ENCODE measurements around the gene P2RY8.
"Not testable (repeated sequence)": the region's sequence is repeated elsewhere in the genome, so short reads cannot be mapped to it uniquely, and the experiment has no call there.

Gene P2RY8

DNA sequence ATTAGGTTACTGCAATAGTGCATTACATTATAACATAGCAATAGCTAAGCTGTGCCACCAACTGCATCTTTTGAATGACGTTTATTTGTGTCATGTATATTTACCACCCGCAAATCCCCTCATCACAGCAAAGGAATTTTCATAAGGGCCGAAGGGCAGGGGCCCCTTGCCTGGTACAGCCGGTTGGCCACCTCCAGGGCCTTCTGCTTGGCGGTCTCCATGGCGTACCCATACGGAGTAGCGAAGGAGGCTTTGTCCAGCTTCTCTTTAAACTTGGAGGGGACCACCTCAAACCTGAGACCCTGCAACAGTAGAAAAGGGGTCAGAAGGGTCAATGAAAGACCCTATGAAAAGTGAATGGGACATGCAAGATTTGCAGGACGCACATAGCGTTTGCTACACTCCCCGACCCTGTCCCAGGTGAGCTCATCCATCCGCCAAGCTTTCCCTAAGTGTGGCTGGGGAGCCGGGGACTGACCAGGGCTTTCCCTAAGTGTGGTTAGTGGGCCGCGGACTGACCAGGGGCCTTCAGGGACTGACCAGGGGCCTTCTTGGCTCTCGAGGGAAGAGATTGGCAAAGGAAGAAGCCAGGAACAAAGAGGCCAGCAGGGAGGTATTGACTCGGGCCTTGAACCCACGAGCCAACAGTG is 94.8 kb downstream of the P2RY8 start:
- FAIRE-seq: no peak

DNA sequence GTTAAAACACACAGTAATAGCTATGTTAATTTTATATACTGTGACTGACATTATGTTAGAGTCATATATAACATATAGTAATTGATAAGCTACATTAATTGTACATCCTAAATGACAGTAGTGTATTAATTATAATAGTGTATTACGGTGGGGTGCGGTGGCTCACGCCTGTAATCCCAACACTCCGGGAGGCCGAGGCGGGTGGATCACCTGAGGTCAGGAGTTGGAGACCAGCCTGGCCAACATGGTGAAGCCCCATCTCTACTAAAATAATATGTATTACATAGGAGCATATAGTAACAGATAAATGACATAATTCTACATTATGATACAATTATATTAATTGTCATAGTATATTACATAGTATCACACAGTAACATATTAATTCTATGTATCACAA is 96.5 kb downstream of the P2RY8 start:
- peak; percentile 56 for FAIRE-seq

DNA sequence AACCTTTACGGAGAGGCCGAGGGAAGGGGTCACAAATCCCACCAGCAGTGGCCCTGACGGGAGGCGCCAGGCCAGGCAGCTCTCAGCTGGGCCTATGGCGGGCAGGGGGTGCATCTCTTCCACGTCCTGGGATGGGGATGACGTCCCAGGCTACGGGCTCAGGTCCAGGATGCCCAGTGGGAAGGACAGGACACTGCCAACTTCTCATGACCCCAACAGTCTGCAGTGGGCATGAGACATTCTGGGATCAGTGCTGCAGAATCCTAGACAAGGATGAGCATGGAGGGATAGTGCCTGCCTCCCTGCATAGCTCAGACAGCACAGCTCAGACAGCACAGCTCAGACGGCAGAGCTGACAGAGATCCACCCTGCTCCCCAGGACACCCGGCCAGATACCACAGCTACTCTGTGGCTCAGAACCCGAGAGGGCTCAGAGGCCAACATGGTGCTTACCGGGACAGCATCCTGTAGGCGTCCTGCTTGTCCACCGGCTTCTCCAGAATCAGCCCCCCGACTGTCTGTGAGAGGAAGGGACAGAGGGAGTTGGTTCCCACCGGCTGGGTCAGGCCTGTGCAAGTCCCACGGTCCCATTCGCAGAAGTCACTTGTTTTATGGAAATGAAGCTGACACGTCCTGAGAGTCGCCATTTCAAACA is 101.6 kb downstream of the P2RY8 start:
- no peak for FAIRE-seq

DNA sequence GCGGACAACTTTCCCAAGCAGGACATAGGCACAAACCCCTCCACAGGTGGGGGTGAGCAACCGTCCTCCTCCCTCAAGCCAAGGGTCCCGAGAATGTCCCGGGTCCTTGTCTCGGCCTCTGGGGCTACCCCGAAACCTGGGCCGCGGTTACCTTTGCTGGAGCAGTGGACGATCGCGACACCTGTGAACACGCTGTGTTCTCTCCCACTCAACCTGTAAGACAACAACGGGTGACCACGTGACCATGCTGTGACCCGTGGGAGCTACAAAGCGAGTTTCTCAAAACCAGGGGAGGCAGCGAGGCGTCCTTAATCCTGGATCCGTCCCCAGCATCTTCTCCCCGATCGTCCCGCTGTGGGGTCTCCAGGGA is 102.1 kb downstream of the P2RY8 start:
- no peak for FAIRE-seq

DNA sequence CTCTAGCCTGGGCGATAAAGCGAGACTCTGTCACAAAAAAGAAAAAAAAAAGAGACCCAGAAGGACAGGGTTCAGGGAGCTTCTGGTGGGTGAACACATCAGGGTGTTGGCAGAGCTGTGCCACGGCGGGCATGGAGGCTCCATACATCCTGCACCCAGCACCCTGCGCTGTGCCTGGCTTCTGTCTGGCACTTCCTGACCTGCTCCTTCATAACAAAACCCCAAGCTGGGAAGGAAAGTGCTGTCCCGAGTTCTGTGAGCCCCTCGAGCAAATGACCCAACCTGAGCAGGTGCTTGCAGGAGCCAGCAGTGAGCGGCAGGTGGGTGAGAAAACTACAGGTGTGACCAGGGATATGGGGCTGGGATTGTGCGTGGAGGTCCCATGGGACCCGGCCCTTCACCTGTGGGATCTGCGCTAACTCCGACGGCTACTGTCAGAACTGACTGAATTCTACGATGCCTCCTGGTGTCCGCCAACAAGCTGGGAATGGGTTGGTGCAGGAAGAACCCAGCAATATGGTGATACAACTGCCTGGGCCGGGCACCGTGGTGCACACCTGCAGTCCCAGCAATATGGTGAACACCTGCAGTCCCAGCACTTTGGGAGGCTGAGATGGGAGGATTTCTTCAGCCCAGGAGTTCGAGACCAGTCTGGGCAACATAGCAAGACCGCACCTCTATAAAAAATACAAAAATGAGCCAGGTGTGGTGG is 103.2 kb downstream of the P2RY8 start:
- FAIRE-seq: no peak

DNA sequence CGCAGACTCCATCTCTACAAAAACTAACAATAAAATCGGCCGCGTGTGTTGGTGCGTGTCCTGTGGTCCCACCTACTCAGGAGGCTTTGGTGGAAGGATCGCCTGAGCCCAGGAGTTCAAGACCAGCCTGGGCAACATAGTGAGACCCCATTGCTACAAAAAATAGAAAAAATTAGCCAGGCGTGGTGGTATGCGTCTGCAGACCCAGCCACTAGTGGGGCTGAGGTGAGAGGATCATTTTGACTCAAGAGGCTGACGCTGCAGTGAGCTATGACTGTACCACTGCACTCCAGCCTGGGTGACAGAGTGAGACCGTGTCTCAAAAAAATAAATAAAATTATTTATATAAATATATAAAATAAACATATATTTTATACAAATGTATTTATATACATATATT is 106.5 kb downstream of the P2RY8 start:
- no peak for FAIRE-seq

DNA sequence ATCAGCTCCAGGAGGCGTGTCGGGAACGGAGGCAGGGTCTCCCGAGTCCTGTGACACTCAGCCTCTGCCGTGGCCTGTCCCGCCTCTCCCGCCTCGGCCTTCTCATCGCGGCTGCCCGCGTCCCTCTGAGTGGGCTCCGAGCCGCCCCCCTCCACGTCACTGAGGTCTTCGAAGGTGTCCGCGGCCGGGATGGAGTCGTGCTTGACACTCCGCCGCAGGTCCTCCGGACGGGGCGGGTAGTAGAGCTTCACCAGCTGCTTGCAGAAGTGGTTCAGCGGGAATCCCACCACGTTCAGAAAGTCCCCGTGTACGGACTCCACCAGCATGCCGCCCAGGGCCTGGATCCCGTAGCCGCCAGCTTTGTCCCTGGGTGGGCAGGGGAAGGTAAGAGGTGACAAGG is 109.2 kb downstream of the P2RY8 start:
- no peak for FAIRE-seq

DNA sequence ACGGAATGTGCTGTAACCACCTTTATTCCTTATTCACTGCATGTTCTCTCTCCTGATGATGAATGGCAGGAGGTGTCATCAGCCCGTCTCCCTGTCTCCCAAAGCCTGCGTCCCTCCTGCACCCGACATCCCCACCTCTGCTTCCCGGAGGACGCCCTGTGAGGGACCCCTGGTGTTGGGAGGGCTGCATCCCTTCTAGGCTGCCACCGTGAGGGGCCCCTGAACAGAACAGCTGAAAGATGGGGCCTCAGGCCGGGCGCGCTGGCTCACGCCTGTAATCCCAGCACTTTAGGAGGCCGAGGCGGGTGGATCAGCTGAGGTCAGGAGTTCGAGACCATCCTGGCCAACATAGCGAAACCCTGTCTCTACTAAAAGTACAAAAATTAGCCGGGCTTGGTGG is 110.7 kb downstream of the P2RY8 start:
- FAIRE-seq: not testable (repeated sequence)

DNA sequence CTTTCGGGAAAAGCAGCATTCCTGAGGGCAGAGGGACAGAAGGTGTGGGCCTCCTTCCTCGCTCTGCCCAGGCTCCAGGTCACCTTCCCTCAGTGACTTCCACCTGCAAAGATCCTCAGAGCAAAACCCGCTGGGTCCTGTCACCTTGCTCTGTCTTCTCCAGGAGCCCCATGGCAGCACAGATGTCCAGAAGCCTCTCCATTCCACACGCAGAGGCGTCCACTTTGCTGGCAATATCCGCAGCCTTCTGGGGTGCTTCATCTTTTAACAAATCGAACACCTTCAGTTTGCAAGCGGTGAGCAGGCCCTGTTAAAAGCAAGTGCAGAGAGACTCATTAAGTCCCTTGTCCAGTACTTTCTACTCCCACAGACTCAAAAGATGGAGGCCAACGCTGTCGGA is 111.6 kb downstream of the P2RY8 start:
- no peak for FAIRE-seq

DNA sequence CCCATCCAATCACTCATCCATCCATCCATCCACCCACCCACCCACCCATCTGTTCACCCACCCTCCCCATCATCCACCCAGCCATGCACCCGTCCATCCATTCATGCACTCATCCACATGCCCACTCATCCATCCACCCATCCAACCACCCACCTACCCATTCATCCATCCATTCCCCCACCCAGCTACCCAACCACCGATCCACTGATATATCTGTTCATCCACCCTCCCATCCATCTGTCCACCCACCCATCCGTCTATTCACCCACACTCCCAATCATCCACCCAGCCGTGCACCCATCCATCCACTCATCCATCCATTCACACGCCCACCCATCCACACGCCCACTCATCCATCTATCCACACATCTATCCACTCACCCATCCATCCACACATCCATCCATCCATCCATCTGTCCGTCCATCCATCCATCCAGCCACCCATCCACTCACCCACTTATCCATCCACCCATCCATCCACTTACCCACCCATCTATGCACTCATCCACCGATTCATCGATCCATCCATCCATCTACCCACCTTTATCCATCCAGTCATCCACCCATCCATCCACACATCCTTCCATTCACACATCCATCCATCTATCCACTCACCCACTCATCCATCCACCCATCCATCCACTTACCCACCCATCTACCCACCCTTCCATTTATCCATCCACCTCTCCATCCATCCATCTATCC is 112.7 kb downstream of the P2RY8 start:
- FAIRE-seq: no peak

DNA sequence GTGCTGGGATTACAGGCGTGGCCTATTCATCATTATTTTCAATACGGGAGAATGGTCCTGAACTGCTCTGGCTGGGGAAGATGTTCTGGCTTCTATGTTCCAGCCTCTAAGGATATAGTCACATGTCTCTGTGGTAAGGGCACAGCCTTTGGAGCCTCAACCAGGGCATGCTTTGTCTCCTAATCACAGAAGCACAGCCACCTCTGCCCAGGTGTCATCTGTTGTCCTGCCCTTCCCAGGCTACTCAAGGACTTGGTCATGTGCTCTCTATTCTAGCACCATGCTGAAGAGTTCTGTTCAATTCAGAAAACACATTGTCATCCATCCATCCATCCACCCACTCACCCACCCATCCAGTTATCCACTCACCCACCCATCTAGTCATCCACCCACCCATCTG is 113.8 kb downstream of the P2RY8 start:
- no peak for FAIRE-seq

DNA sequence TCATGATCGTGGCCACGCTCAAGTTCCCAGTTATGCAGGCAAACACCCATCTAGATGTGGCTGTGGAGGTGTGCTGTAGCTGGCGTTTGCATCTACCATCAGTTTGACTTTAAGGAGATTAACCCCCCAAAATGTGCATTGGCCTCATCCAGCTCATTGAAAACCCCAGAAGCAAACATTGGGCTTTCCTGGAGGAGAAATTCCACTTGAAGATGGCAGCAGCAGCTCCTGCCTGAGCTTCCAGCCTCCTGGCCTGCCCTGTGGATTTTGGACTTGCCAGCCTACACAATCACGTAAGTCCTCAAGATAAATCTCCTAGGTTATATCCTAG is 114.9 kb downstream of the P2RY8 start:
- no peak for FAIRE-seq

DNA sequence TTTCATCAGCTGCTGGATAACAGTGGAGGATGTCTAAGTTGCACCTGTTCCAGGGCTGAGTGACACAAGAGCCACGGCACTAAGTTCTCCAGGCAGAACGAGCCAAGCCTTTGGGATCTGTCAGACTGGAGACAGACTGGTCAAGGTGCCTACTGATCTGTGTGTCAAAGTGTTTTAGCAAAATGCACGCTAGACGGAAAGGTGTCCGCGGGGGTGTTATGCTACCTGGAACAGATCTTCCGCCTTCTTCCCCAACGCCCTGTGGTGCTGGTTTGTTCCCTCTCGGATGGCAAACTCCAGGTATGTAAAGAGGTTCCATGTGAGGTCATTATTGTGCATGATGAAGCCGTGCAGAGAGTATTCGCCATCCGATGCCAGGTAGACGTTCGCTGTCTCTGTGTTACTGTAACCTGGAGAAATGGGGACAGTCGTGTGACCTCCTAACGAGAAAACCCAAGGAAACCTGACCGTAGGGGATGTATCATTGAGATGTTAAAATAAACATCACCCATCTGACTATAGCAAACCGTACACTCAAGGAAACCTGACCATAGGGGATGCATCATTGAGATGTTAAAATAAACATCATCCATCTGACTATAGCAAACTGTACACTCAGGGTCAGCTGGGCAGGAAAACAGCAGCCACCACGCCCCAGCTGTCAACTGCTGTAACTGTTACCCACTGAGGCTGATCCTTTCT is 115.4 kb downstream of the P2RY8 start:
- no peak for FAIRE-seq

DNA sequence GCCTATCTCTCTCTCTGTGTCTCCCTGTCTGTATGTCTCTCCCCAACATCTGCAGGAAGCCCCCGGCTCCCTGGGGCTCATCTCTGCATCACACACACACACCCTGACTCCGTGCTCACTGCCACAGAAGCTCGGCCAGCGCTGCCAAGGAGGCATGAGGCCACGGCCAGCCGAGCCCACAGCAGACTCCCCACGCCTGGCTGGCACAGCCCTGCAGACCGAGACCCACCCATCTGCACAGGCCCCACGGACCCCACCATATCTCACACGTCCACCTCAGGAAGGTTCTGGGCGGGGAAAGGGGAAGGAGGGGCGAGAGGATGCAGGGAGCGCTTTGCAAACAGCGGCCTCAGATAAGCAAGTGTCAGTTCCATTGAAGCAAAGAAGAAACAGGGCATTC is 116.6 kb downstream of the P2RY8 start:
- FAIRE-seq: no peak

DNA sequence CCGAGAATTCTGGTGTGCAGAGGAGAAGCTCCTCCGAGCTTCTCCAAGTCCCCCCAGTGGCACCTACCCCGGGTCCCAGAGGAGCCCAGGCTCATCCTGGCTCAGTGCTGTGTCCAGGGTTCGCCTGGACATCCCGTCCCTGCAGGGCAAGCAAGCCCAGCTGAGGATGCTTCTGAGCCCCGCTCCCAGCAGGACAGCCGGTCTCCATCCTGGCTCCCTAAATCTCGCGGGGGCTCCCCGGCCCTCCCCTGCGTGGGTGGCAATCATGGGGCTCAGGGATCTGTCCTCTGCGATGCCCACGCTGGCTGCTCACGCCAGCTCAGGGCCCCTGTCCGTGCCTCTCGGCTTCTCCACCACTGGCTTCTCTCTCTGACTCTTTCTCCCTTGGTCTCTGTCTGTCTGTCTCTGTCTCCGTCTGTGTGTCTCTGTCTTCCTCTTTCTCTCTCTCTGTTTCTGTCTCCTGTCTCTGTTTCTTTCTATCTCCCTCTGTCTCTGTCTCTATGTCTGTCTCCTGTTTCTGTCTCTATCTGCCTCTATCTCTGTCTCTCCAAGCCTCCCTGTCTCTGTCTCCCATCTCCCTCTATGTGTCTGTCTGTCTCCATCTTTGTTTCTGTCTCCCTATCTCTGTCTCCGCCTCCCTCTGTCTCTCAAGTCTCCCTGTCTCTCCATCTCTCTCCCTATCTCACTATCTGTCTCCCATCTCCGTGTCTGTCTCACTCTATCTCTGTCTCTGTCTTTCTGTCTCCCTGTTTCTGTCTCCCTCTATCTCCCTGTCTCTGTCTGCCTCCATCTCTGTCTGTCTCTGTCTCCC is 117.2 kb downstream of the P2RY8 start:
- FAIRE-seq: no peak

DNA sequence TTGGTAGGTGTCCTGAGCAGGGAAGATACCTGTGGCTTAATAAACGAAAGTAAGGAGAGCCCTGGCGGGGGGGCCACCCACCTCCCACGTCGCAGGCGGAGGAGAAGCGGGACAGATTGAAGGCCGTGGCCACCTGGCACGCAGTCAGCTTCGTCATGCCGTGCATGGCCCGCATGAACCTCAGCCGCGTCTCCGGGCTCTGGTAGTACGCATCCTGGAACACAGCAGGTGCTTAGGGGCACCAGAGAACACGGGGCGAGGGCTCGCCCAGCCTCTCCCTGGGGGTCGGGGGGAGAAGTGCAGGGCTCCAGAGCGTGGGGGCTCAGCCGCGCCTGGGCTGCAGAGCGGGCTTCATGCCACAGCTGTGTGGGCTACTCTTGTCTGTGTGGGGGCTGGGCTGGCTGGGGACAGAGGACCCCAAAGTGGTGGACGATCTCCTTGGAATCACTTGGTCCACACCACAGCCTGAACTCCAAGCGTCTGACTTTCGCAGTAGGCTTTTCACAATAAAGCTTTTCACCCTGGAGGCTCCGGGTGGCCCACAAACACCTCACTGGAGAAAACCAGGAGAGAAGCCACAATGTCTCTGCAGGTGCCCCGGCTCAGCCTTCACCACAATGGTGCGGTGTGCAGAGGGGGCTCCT is 118.0 kb downstream of the P2RY8 start:
- FAIRE-seq: no peak

DNA sequence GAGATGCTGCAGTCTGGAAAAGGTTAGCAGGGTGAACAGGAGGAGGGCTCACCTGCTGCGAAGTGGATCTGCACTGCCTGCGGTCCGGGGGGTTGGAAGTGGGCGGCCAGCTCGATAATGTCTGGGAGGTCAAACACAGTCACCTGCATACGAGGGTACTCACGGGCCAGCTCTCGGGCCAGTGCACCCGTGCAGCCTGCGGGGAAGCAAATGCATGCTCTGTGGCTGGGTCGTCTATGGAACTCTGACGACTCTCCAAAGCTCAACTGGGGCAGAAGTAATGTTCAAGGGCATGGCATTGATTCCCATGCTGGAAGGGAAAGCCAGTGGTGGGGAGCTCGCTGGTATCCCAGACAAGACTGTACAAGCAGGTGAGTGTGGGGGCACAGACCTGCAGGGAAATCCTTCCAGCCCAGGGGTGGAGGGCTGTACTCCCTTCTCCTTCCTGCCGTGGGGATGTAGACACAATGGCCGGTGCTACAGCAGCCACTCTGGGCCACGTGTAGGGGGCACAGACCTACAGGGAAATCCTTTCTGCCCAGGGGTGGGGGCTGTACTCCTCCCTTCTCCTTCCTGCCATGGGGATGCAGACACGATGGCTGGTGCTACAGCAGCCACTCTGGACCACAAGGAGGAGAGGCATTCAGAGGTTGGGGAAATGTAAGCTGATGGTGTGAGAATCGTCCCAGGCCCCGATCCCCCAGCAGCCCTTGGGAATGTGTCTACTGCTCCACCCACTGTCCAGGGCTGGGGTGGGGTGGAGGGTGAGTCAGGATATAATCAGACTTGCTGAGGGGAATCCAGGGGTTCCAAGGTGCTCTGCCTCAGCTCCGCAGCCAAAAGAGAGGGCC is 118.8 kb downstream of the P2RY8 start:
- no peak for FAIRE-seq

DNA sequence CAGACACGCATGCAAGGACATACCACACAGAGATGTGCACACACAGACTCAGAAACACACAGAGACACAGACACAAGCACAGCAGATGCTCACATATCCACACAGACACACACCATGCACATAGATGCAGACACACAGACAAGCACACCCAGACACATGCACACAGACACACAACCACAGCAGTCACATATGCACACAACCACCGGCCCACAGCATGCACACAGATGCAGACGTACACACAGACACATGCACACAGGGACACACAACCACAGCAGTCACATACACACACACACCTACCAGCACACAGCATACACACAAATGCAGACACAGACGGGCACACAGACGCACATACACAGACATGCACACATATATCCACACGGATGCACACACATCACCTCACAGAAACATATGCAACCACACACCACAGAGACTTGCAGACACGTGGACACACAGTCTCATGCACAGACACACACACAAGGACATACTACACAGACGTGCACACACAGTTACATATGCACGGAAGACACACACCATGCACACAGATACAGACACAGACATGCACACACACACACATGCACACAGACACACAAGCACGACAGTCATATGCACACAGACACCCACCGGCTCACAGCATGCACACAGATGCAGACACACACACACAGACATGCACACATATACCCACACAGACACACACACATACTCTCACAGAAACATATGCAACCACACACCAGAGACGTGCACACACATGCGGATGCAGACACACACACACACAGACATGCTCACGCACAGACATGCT is 119.8 kb downstream of the P2RY8 start:
- FAIRE-seq: no peak

DNA sequence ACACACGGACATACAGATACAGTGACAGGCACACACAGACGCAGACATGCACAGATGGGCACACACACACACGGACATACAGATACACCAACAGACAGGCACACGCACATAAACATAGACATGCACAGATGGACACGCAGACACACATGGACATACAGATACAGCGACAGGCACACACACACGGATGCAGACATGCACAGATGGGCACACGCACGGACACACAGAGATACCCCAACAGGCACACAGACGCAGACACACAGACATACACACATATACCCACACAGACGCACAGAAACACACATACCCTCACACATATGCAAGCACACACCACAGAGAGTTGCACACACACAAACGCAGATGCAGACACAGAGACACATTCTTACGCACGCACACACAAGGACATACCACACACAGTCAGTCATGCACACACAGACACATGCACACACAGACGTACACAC is 120.6 kb downstream of the P2RY8 start:
- FAIRE-seq: no peak
